K562 (cell line): ENCODE measurements around the gene HSD3B7. TPM values are rescaled to one million over a fixed set of nuclear protein-coding genes. Genes with fewer than 3 reads are reported as not detected.

ENCODE experiments used
- ATAC-seq: fragments of 200-7000 bp; cut with Tn5 transposase; 3 replicates; pipeline ENCODE4 v1.9.1; 2020; ENCODE audit warnings: moderate library complexity
- BruUV-seq: library from RNA; stranded (reverse); fragments of 400-500 nt; replicated peaks from 2 replicates; lab custom pipeline; 2021; lab: Mats Ljungman, UMichigan
- CTCF ChIA-PET: fragments of 300-600 bp; formaldehyde crosslinking; extraction: SDS; loops from one replicate; lab custom pipeline; 2021; ENCODE audit warnings: low intra/inter-chr PET ratio; lab: Yijun Ruan, JAX
- POLR2A ChIA-PET: fragments of 300-600, 350-650 bp; sonication (Branson Sonifier 250); formaldehyde crosslinking; extraction: SDS; loops from one replicate; lab custom pipeline; 2021; ENCODE audit warnings: antibody characterized with exemption, inconsistent platforms; lab: Yijun Ruan, JAX
- DNase-seq, 4 experiments: peaks; one replicate each; pipeline versions ENCODE4 v3.0.0 to v3.0.0-alpha.2; 2011 to 2018; ENCODE audit warnings: low spot score in 3 of 4, mixed read lengths in 3 of 4; ENCODE audit errors: extremely low read depth in 1 of 4
- FAIRE-seq: peaks from 2 replicates; lab custom pipeline; 2011; peaks lifted over from hg19 to GRCh38; lab: Jason Lieb, UNC
- H2AFZ ChIP-seq: 2 replicates; pipeline ENCODE4 v1.6.0; 2011; ENCODE audit warnings: low read depth, low read length, control low read depth, inconsistent platforms
- H3K27ac ChIP-seq: fragments of 200-600 bp; 3 replicates; pipeline ENCODE4 v1.8.0; 2011; ENCODE audit warnings: low read depth, mild to moderate bottlenecking, control low read depth, inconsistent platforms, low read length, moderate library complexity, mixed read lengths; ENCODE audit errors: extremely low read depth
- H3K27me3 ChIP-seq, 2 experiments: fragments of 300-600 bp in 1 of 2; 2 replicates in 1 of 2; 3 replicates in 1 of 2; pipeline versions ENCODE4 v1.6.0 to v1.8.0; 2011; ENCODE audit warnings: inconsistent platforms in 2 of 2, low read length in 2 of 2, mild to moderate bottlenecking in 1 of 2, mixed read lengths in 1 of 2, moderate library complexity in 1 of 2; ENCODE audit not compliant: control insufficient read depth in 2 of 2, insufficient read depth in 2 of 2
- H3K36me3 ChIP-seq: fragments of 300-600 bp; 3 replicates; pipeline ENCODE4 v1.8.0; 2011; ENCODE audit warnings: mild to moderate bottlenecking, low read length, inconsistent platforms; ENCODE audit not compliant: control insufficient read depth, insufficient read depth
- H3K4me1 ChIP-seq, 2 experiments: fragments of 200-600 bp in 1 of 2; replicated peaks in 1 of 2; 2 replicates in 1 of 2; 3 replicates in 1 of 2; pipeline versions ENCODE4 v1.5.1 to v1.8.0; 2011; ENCODE audit warnings: inconsistent platforms in 2 of 2, low read length in 2 of 2, mild to moderate bottlenecking in 1 of 2, mixed read lengths in 1 of 2, moderate library complexity in 1 of 2; ENCODE audit not compliant: control insufficient read depth in 2 of 2, insufficient read depth in 2 of 2
- H3K4me2 ChIP-seq: 2 replicates; pipeline ENCODE4 v1.6.1; 2011; ENCODE audit warnings: low read length, control low read depth, inconsistent platforms, mixed read lengths; ENCODE audit not compliant: insufficient read depth
- H3K4me3 ChIP-seq: fragments of 200-600 bp; sonication (generic), shearing (Covaris generic); 2 replicates; pipeline ENCODE4 v1.5.1; 2016; ENCODE audit warnings: control low read depth, inconsistent platforms
- H3K79me2 ChIP-seq: fragments of 200-600 bp; 3 replicates; pipeline ENCODE4 v1.8.0; 2011; ENCODE audit warnings: low read length, inconsistent platforms; ENCODE audit not compliant: control insufficient read depth, insufficient read depth
- H3K9ac ChIP-seq, 2 experiments: 2 replicates each; pipeline versions ENCODE4 v1.6.0 to v1.6.1; 2011; ENCODE audit warnings: low read depth in 2 of 2, low read length in 2 of 2, control low read depth in 1 of 2, inconsistent platforms in 1 of 2, mild to moderate bottlenecking in 1 of 2, mixed read lengths in 1 of 2; ENCODE audit not compliant: insufficient read depth in 1 of 2
- H3K9me1 ChIP-seq: one replicate; pipeline ENCODE4 v1.6.0; 2011; ENCODE audit warnings: inconsistent platforms, mild to moderate bottlenecking, low read length, moderate library complexity; ENCODE audit not compliant: control insufficient read depth, insufficient read depth
- H3K9me3 ChIP-seq: replicated peaks from 2 replicates; pipeline ENCODE4 v1.5.1; 2011; ENCODE audit warnings: low read depth, low read length, inconsistent platforms; ENCODE audit not compliant: control insufficient read depth, insufficient read depth
- H4K20me1 ChIP-seq: replicated peaks from 2 replicates; pipeline ENCODE4 v1.6.1; 2011; ENCODE audit warnings: low read length, inconsistent platforms, mixed read lengths; ENCODE audit not compliant: control insufficient read depth, insufficient read depth
- ARID1B ChIP-seq: fragments of 450-650 bp; IDR thresholded peaks from 2 replicates; pipeline ENCODE4 v1.6.1; 2016; ENCODE audit warnings: antibody characterized with exemption, mild to moderate bottlenecking, inconsistent platforms
- HMGN3 ChIP-seq: IDR thresholded peaks from 2 replicates; pipeline ENCODE4 v1.6.1; 2011; ENCODE audit warnings: borderline replicate concordance, low read depth, mild to moderate bottlenecking, mixed read lengths, low read length; ENCODE audit not compliant: insufficient read length; ENCODE audit errors: extremely low read depth
- ZNF347 ChIP-seq: fragments of 450-650 bp; formaldehyde crosslinking; IDR thresholded peaks from 2 replicates; pipeline ENCODE4 v1.4.0; 2020; ENCODE audit warnings: low read depth, mild to moderate bottlenecking, moderate library complexity
- ZNF695 ChIP-seq: fragments of 450-650 bp; formaldehyde crosslinking; IDR thresholded peaks from 2 replicates; pipeline ENCODE4 v1.4.0; 2020; ENCODE audit warnings: mild to moderate bottlenecking, moderate library complexity
- WGBS: fragments of 100-300 bp; shearing (Covaris generic); methylation state at CpG from one replicate; pipeline ENCODE4 v1.1.6; 2016; ENCODE audit warnings: low coverage, mixed read lengths; ENCODE audit not compliant: insufficient coverage; ENCODE audit errors: missing lambda C conversion rate; 5-methylcytosine and 5-hydroxymethylcytosine counted together
- in situ Hi-C: fragments of 300-500 bp; cut with MboI; formaldehyde crosslinking; loops from 4 replicates; pipeline ENCODE4 v1.15.0; 2018; ENCODE audit warnings: inconsistent platforms, mixed read lengths
- intact Hi-C: fragments of 100-400 bp; cut with micrococcal nuclease; formaldehyde crosslinking; loops from 2 replicates; pipeline ENCODE4 v1.14.2; 2022
- polyA plus RNA-seq, 8 experiments: library from polyadenylated mRNA; depleted of rRNA in 4 of 8; stranded (reverse) in 5 of 8; unstranded in 3 of 8; fragments of >200 nt; fragmentation: Nextera tagmentation in 2 of 8; fragmentation: Illumina TruSeq in 1 of 8; extraction: Ambion mirVana in 2 of 8; extraction: Trizol in 1 of 8; gene quantifications; 2 replicates each; pipeline versions ENCODE4 v1.2.1 to v1.2.3, GENCODE V29; 2011 to 2014; ENCODE audit warnings: inconsistent platforms in 1 of 8, missing spikeins in 1 of 8
- total RNA-seq, 7 experiments: library from RNA; depleted of rRNA in 6 of 7; stranded (reverse); fragments of >200 nt in 6 of 7; fragmentation: Illumina TruSeq in 2 of 7; extraction: Trizol in 2 of 7; gene quantifications; 2 replicates each; pipeline versions ENCODE4 v1.2.1 to v1.2.3, GENCODE V29; 2011 to 2021; ENCODE audit warnings: low replicate concordance in 1 of 7
- TF ChIP-seq, protein P1 (sequence below), 2 experiments: fragments of 450-650 bp; formaldehyde crosslinking in 1 of 2; IDR thresholded peaks; 2 replicates each; pipeline versions ENCODE4 v1.4.0 to v1.6.1; 2014 to 2020; ENCODE audit warnings: mild to moderate bottlenecking in 2 of 2, borderline replicate concordance in 1 of 2, low read depth in 1 of 2
- TF ChIP-seq, protein P2 (sequence below), 2 experiments: fragments of 450-650 bp; conservative IDR thresholded peaks; 2 replicates each; pipeline ENCODE4 v1.6.1; 2017; ENCODE audit warnings: mild to moderate bottlenecking in 2 of 2, moderate library complexity in 2 of 2
- TF ChIP-seq, protein P3 (sequence below): fragments of 450-650 bp; formaldehyde crosslinking; IDR thresholded peaks from 2 replicates; pipeline ENCODE4 v1.4.0; 2020; ENCODE audit warnings: mild to moderate bottlenecking, moderate library complexity
- TF ChIP-seq, protein P4 (sequence below), 2 experiments: IDR thresholded peaks; 2 replicates each; pipeline ENCODE4 v1.6.1; 2011; ENCODE audit warnings: borderline replicate concordance in 1 of 2, control low read depth in 1 of 2, low read depth in 1 of 2, low read length in 1 of 2, mild to moderate bottlenecking in 1 of 2, mixed read lengths in 1 of 2, moderate library complexity in 1 of 2; ENCODE audit not compliant: insufficient read depth in 1 of 2, insufficient read length in 1 of 2, poor library complexity in 1 of 2, severe bottlenecking in 1 of 2; ENCODE audit errors: extremely low read depth in 1 of 2

Gene HSD3B7
- total and polyA plus RNA-seq, 9 of the 15 experiments (the other 6 are each of a cell fraction or from before 2014, with no cell fraction given), result 5.4 to 49.1 (median 23.0) TPM

DNA sequence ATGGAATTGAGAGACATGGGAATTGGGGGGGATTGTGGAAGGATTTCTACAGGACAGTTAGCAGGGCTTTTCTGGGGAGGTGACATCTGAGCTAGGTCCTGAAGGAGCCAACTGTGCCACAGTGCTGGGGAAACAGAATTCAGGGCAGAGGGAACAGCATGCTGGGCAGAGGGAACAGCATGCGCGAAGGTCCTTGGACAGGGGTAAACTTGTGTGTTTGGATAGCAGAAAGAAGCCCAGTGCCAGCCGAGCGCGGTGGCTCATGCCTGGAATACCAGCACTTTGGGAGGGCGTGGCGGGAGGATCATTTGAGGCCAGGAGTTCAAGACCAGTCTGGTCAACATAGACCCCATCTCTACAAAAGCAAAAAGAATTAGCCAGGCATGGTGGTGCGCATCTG, 21.6 kb downstream of the HSD3B7 start:
- FAIRE-seq (no peak), DNase-seq (no peak), ATAC-seq (no peak)
- Histone ChIP-seq H3K9me1 (no peaks in the 10 kb centered on the region), H3K79me2 (no peaks in the 10 kb centered on the region), H3K27me3 (peaks cover 7 to 15% of the 10 kb centered on the region in 2 experiments; a peak in 4 of 5 replicates), H2AFZ (no peak overlapping the region), H3K4me2 (no peak overlapping the region), H3K9me3 (no peaks in the 10 kb centered on the region), H3K4me1 (peaks cover 15 to 31% of the 10 kb centered on the region in 2 experiments; a peak in 4 of 5 replicates), H3K27ac (no peak overlapping the region), H4K20me1 (no peaks in the 10 kb centered on the region), H3K9ac (no peak overlapping the region; a peak in 1 of 4 replicates), H3K4me3 (no peak overlapping the region), H3K36me3 (no peaks in the 10 kb centered on the region)
- BruUV-seq, result no TSS peak
- 69% methylated on average over 8 of the region's 8 CpGs for WGBS
- intact Hi-C loops (no loop called here), in situ Hi-C loops (no loop called here)
- ChIA-PET POLR2A (interaction anchor here (1.5 kb wide), 1 partner anchor 87 kb away, joined by 5 read pairs; no protein-coding TSS in a partner anchor), CTCF (no interaction called here)
- TF ChIP-seq, protein P1, sequence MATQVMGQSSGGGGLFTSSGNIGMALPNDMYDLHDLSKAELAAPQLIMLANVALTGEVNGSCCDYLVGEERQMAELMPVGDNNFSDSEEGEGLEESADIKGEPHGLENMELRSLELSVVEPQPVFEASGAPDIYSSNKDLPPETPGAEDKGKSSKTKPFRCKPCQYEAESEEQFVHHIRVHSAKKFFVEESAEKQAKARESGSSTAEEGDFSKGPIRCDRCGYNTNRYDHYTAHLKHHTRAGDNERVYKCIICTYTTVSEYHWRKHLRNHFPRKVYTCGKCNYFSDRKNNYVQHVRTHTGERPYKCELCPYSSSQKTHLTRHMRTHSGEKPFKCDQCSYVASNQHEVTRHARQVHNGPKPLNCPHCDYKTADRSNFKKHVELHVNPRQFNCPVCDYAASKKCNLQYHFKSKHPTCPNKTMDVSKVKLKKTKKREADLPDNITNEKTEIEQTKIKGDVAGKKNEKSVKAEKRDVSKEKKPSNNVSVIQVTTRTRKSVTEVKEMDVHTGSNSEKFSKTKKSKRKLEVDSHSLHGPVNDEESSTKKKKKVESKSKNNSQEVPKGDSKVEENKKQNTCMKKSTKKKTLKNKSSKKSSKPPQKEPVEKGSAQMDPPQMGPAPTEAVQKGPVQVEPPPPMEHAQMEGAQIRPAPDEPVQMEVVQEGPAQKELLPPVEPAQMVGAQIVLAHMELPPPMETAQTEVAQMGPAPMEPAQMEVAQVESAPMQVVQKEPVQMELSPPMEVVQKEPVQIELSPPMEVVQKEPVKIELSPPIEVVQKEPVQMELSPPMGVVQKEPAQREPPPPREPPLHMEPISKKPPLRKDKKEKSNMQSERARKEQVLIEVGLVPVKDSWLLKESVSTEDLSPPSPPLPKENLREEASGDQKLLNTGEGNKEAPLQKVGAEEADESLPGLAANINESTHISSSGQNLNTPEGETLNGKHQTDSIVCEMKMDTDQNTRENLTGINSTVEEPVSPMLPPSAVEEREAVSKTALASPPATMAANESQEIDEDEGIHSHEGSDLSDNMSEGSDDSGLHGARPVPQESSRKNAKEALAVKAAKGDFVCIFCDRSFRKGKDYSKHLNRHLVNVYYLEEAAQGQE (IDR thresholded peaks at IDR 0.05; ENCODE audit: borderline replicate concordance), result no peak
- TF ChIP-seq, protein P1 (CRISPR knock-in tag; IDR thresholded peaks at IDR 0.05; ENCODE audit: low read depth), result no peak
- TF ChIP-seq ZNF347, result no peak
- TF ChIP-seq, protein P2, sequence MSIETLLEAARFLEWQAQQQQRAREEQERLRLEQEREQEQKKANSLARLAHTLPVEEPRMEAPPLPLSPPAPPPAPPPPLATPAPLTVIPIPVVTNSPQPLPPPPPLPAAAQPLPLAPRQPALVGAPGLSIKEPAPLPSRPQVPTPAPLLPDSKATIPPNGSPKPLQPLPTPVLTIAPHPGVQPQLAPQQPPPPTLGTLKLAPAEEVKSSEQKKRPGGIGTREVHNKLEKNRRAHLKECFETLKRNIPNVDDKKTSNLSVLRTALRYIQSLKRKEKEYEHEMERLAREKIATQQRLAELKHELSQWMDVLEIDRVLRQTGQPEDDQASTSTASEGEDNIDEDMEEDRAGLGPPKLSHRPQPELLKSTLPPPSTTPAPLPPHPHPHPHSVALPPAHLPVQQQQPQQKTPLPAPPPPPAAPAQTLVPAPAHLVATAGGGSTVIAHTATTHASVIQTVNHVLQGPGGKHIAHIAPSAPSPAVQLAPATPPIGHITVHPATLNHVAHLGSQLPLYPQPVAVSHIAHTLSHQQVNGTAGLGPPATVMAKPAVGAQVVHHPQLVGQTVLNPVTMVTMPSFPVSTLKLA (conservative IDR thresholded peaks at IDR 0.05), result no peak
- TF ChIP-seq, protein P3, sequence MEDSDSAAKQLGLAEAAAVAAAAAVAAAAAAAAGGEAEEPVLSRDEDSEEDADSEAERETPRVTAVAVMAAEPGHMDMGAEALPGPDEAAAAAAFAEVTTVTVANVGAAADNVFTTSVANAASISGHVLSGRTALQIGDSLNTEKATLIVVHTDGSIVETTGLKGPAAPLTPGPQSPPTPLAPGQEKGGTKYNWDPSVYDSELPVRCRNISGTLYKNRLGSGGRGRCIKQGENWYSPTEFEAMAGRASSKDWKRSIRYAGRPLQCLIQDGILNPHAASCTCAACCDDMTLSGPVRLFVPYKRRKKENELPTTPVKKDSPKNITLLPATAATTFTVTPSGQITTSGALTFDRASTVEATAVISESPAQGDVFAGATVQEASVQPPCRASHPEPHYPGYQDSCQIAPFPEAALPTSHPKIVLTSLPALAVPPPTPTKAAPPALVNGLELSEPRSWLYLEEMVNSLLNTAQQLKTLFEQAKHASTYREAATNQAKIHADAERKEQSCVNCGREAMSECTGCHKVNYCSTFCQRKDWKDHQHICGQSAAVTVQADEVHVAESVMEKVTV (CRISPR knock-in tag), result no peak
- no peak for TF ChIP-seq ZNF695
- TF ChIP-seq HMGN3, result no peak
- no peak for TF ChIP-seq ARID1B
- TF ChIP-seq, protein P4, sequence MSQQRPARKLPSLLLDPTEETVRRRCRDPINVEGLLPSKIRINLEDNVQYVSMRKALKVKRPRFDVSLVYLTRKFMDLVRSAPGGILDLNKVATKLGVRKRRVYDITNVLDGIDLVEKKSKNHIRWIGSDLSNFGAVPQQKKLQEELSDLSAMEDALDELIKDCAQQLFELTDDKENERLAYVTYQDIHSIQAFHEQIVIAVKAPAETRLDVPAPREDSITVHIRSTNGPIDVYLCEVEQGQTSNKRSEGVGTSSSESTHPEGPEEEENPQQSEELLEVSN (IDR thresholded peaks at IDR 0.05; ENCODE audit: borderline replicate concordance in 1 of 2, extremely low read depth in 1 of 2, insufficient read depth in 1 of 2, insufficient read length in 1 of 2, low read depth in 1 of 2, low read length in 1 of 2, poor library complexity in 1 of 2, severe bottlenecking in 1 of 2), result no peak
